ENCODE data around the gene APCS. TPM values are rescaled to one million over a fixed set of nuclear protein-coding genes. Genes with fewer than 3 reads are reported as not detected.

Gene APCS
- not detected for total RNA-seq
- total RNA-seq: 0 reads per million in 2 donors

- ATAC-seq: no peak
- H3K27me3 Mint-ChIP-seq: peaks cover 13% of the 10 kb centered on the region
- no peaks in the 10 kb centered on the region for H3K36me3 Mint-ChIP-seq (ENCODE audit: low read depth)
- no peak within 1 kb of the TSS for H3K27ac Mint-ChIP-seq
- no peak for DNase-seq
- no peaks in the 10 kb centered on the region for H3K4me1 Mint-ChIP-seq
- no peaks in the 10 kb centered on the region for H3K9me3 ChIP-seq (ENCODE audit: control insufficient read depth, low read length, poor library complexity, severe bottlenecking)
- H3K4me3 Mint-ChIP-seq: no peak within 1 kb of the TSS
Measured at GRCh38 chr1:159587461-159587951, at the start of gene APCS. Gene APCS (plus strand): TSS chr1:159587826. CDS start chr1:159587922, 96 bp downstream.

- Mint-ChIP-seq H3K4me1 (no peaks in the 10 kb centered on the region), H3K27me3 (peaks cover 34% of the 10 kb centered on the region), H3K27ac (no peak overlapping the region), H3K4me3 (no peak overlapping the region), H3K36me3 (ENCODE audit: low read depth) (no peaks in the 10 kb centered on the region)
- no peak for DNase-seq
- H3K9me3 ChIP-seq (ENCODE audit: control insufficient read depth, low read length, poor library complexity, severe bottlenecking): no peaks in the 10 kb centered on the region
- ATAC-seq: no peak
Measured at GRCh38 chr1:159548126-159548525, 39.5 kb upstream of the APCS start.

GRCh38 chr1:159554261-159554660, 33.4 kb upstream of the APCS start:
- peaks cover 24% of the 10 kb centered on the region for H3K27me3 Mint-ChIP-seq
- no peak overlapping the region for H3K4me3 Mint-ChIP-seq
- H3K27ac Mint-ChIP-seq: no peak overlapping the region
- H3K9me3 ChIP-seq (ENCODE audit: control insufficient read depth, low read length, poor library complexity, severe bottlenecking): no peaks in the 10 kb centered on the region
- no peak for ATAC-seq
- no peaks in the 10 kb centered on the region for H3K36me3 Mint-ChIP-seq (ENCODE audit: low read depth)
- no peak for DNase-seq
- no peaks in the 10 kb centered on the region for H3K4me1 Mint-ChIP-seq

- no peaks in the 10 kb centered on the region for H3K4me1 Mint-ChIP-seq
- H3K27me3 Mint-ChIP-seq: peaks cover 24% of the 10 kb centered on the region
- ATAC-seq (no peak), DNase-seq (no peak)
- H3K27ac Mint-ChIP-seq: no peak overlapping the region
- no peaks in the 10 kb centered on the region for H3K9me3 ChIP-seq (ENCODE audit: control insufficient read depth, low read length, poor library complexity, severe bottlenecking)
- H3K4me3 Mint-ChIP-seq: no peak overlapping the region
- H3K36me3 Mint-ChIP-seq (ENCODE audit: low read depth): no peaks in the 10 kb centered on the region
Measured at GRCh38 chr1:159554696-159555095, 32.9 kb upstream of the APCS start.

- H3K36me3 Mint-ChIP-seq (ENCODE audit: low read depth): no peaks in the 10 kb centered on the region
- H3K9me3 ChIP-seq (ENCODE audit: control insufficient read depth, low read length, poor library complexity, severe bottlenecking): no peaks in the 10 kb centered on the region
- H3K27me3 Mint-ChIP-seq: peaks cover 21% of the 10 kb centered on the region
- H3K4me3 Mint-ChIP-seq: no peak overlapping the region
- no peak for DNase-seq
- ATAC-seq: no peak
- no peaks in the 10 kb centered on the region for H3K4me1 Mint-ChIP-seq
- no peak overlapping the region for H3K27ac Mint-ChIP-seq
Measured at GRCh38 chr1:159556931-159557369, 30.7 kb upstream of the APCS start.

GRCh38 chr1:159560599-159560998, 27.0 kb upstream of the APCS start:
- H3K4me1 Mint-ChIP-seq: no peaks in the 10 kb centered on the region
- ATAC-seq (no peak), DNase-seq (no peak)
- H3K27ac Mint-ChIP-seq: no peak overlapping the region
- H3K4me3 Mint-ChIP-seq: no peak overlapping the region
- no peaks in the 10 kb centered on the region for H3K9me3 ChIP-seq (ENCODE audit: control insufficient read depth, low read length, poor library complexity, severe bottlenecking)
- peaks cover 20% of the 10 kb centered on the region for H3K27me3 Mint-ChIP-seq
- H3K36me3 Mint-ChIP-seq (ENCODE audit: low read depth): no peaks in the 10 kb centered on the region

GRCh38 chr1:159561497-159561896, 26.1 kb upstream of the APCS start:
- H3K4me3 Mint-ChIP-seq: no peak overlapping the region
- H3K9me3 ChIP-seq (ENCODE audit: control insufficient read depth, low read length, poor library complexity, severe bottlenecking): no peaks in the 10 kb centered on the region
- H3K27me3 Mint-ChIP-seq: peaks cover 20% of the 10 kb centered on the region
- no peaks in the 10 kb centered on the region for H3K36me3 Mint-ChIP-seq (ENCODE audit: low read depth)
- H3K27ac Mint-ChIP-seq: no peak overlapping the region
- DNase-seq: no peak
- no peak for ATAC-seq
- no peaks in the 10 kb centered on the region for H3K4me1 Mint-ChIP-seq

GRCh38 chr1:159562680-159563079, 24.9 kb upstream of the APCS start:
- Mint-ChIP-seq H3K27ac (no peak overlapping the region), H3K4me3 (no peak overlapping the region), H3K4me1 (no peaks in the 10 kb centered on the region), H3K27me3 (peaks cover 17% of the 10 kb centered on the region), H3K36me3 (ENCODE audit: low read depth) (no peaks in the 10 kb centered on the region)
- no peak for ATAC-seq
- H3K9me3 ChIP-seq (ENCODE audit: control insufficient read depth, low read length, poor library complexity, severe bottlenecking): no peaks in the 10 kb centered on the region
- DNase-seq: no peak

GRCh38 chr1:159577446-159577845, 10.2 kb upstream of the APCS start:
- ATAC-seq (no peak), DNase-seq (no peak)
- Mint-ChIP-seq H3K4me3 (no peak overlapping the region), H3K36me3 (ENCODE audit: low read depth) (peaks cover 2% of the 10 kb centered on the region), H3K27ac (no peak overlapping the region), H3K27me3 (peaks cover 36% of the 10 kb centered on the region), H3K4me1 (no peaks in the 10 kb centered on the region)
- H3K9me3 ChIP-seq (ENCODE audit: control insufficient read depth, low read length, poor library complexity, severe bottlenecking): no peaks in the 10 kb centered on the region

- no peak for ATAC-seq
- Mint-ChIP-seq H3K27me3 (peaks cover 24% of the 10 kb centered on the region), H3K4me3 (no peak overlapping the region), H3K36me3 (ENCODE audit: low read depth) (peaks cover 2% of the 10 kb centered on the region), H3K27ac (no peak overlapping the region), H3K4me1 (no peaks in the 10 kb centered on the region)
- H3K9me3 ChIP-seq (ENCODE audit: control insufficient read depth, low read length, poor library complexity, severe bottlenecking): no peaks in the 10 kb centered on the region
- no peak for DNase-seq
Measured at GRCh38 chr1:159580340-159580739, 7.3 kb upstream of the APCS start.

GRCh38 chr1:159581422-159581821, 6.2 kb upstream of the APCS start:
- Mint-ChIP-seq H3K36me3 (ENCODE audit: low read depth) (peaks cover 2% of the 10 kb centered on the region), H3K4me3 (no peak overlapping the region), H3K27ac (no peak overlapping the region), H3K4me1 (no peaks in the 10 kb centered on the region), H3K27me3 (peaks cover 17% of the 10 kb centered on the region)
- DNase-seq (no peak), ATAC-seq (no peak)
- no peaks in the 10 kb centered on the region for H3K9me3 ChIP-seq (ENCODE audit: control insufficient read depth, low read length, poor library complexity, severe bottlenecking)

GRCh38 chr1:159584536-159584935, 3.1 kb upstream of the APCS start:
- no peaks in the 10 kb centered on the region for H3K4me1 Mint-ChIP-seq
- ATAC-seq: no peak
- no peaks in the 10 kb centered on the region for H3K9me3 ChIP-seq (ENCODE audit: control insufficient read depth, low read length, poor library complexity, severe bottlenecking)
- H3K27ac Mint-ChIP-seq: no peak overlapping the region
- no peak for DNase-seq
- H3K27me3 Mint-ChIP-seq: peaks cover 17% of the 10 kb centered on the region
- H3K4me3 Mint-ChIP-seq: no peak overlapping the region
- no peaks in the 10 kb centered on the region for H3K36me3 Mint-ChIP-seq (ENCODE audit: low read depth)

- Mint-ChIP-seq H3K27ac (no peak overlapping the region), H3K4me1 (no peaks in the 10 kb centered on the region), H3K4me3 (no peak overlapping the region), H3K36me3 (ENCODE audit: low read depth) (no peaks in the 10 kb centered on the region), H3K27me3 (peaks cover 32% of the 10 kb centered on the region)
- no peak for ATAC-seq
- no peak for DNase-seq
- no peaks in the 10 kb centered on the region for H3K9me3 ChIP-seq (ENCODE audit: control insufficient read depth, low read length, poor library complexity, severe bottlenecking)
Measured at GRCh38 chr1:159591981-159592380, 4.4 kb downstream of the APCS start.

- ATAC-seq (no peak), DNase-seq (no peak)
- no peak overlapping the region for H3K4me3 Mint-ChIP-seq
- no peaks in the 10 kb centered on the region for H3K36me3 Mint-ChIP-seq (ENCODE audit: low read depth)
- H3K4me1 Mint-ChIP-seq: no peaks in the 10 kb centered on the region
- no peak overlapping the region for H3K27ac Mint-ChIP-seq
- H3K9me3 ChIP-seq (ENCODE audit: control insufficient read depth, low read length, poor library complexity, severe bottlenecking): no peaks in the 10 kb centered on the region
- peaks cover 25% of the 10 kb centered on the region for H3K27me3 Mint-ChIP-seq
Measured at GRCh38 chr1:159594625-159595405, 7.2 kb downstream of the APCS start.
